ENCODE measurements around the gene SKP2.
"Not testable (repeated sequence)": the region's sequence is repeated elsewhere in the genome, so short reads cannot be mapped to it uniquely, and the experiment has no call there.

The SKP2 gene

DNA sequence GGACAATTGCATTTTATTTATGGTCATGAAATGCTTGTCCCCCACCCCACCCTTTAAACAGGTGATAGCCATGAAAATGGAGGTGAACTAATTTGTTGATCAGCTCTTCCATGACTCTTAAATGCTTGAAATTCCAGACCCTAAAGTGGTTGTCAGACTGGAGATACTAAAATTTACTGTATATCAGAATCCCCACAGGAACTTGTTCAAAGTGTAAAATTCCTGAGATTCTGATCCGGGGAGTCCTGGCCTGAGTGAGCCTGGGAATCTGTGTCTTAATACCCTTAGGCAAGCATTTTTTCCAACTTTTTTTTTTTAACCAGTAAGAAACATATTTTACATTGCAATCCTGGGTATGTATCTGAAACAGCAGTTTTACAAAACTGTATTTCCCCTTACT lies 4.7 kb downstream of the SKP2 start:
- DNase-seq (ENCODE audit: low spot score): no peak

GRCh38 chr5:36158144-36158543 lies 6.2 kb downstream of the SKP2 start:
- no peak for DNase-seq (ENCODE audit: low spot score)

- no peak for DNase-seq (ENCODE audit: low spot score)
Measured at GRCh38 chr5:36160617-36161016, 8.7 kb downstream of the SKP2 start.

- DNase-seq (ENCODE audit: low spot score): no peak
Measured at GRCh38 chr5:36161361-36161760, 9.4 kb downstream of the SKP2 start.

DNA sequence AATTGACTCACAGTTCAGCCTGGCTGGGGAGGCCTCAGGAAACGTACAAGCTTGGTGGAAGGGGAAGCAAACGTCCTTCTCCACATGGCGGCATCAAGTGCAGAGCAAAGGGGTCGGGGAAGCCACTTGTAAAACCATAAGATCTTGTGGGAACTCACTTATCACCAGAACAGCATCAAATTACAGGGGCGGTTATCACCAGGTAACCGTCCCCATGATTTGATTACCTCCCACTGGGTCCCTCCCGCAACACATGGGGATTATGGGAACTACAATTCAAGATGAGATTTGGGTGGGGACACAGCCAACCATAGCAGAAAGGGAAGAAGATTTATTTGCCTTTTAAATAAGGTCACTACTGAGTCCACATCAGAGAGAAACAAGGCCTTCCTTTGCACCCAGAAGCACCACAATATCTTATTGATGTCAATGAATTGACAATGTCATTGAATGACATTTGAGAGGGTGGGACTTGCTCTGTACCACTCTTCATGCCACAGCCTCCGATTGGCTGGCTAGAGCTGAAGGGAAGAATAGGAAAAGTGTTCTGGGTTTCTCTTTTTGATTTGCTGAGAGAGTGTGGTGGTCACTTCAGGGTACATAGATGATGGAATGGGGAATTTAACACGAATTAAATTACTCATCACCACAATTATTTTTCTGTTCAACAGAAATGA lies 11.0 kb downstream of the SKP2 start:
- DNase-seq (ENCODE audit: low spot score): no peak

DNA sequence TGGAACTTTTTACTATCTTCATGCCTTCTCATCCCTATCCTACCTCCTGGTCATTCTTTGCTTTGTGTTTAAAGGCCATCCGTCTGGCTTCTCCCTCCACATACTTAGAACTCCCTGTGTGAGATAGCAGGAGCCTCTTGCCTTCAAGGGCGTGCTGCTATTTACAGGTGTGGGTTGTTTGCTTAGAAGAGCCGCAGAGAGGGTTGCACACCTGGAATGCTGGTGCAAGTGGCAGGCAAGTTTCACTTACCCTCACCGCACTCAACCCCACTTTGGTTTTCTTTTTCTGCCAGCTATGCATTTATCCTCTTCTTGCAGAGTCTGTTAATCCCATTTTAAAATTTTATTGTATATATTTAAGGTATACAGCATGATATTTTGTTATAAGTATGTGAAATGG lies 12.6 kb downstream of the SKP2 start:
- no peak for DNase-seq (ENCODE audit: low spot score)

GRCh38 chr5:36168737-36169136 lies 16.8 kb downstream of the SKP2 start:
- no peak for DNase-seq (ENCODE audit: low spot score)

- no peak for DNase-seq (ENCODE audit: low spot score)
Measured at GRCh38 chr5:36170832-36171424, 19.0 kb downstream of the SKP2 start.

DNA sequence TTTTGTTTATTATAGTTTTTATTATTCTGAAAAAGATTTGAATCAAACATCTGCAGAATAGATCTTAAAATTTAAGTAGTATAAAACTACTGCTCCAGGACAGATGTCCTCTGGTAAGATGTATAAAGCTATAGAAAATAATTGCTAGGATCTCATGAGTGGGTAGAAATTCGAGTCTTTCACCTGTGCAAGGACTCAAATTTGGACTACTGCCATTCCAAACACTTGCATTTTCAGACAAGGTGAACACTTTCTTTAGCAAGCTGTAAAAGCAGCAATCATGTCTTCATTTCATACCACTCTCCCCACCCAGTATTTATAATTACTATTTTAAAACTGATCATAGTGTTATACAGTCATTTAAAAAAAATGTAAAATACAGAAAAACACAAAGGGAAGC lies 20.7 kb downstream of the SKP2 start:
- no peak for DNase-seq (ENCODE audit: low spot score)

- DNase-seq (ENCODE audit: low spot score): no peak
Measured at GRCh38 chr5:36173426-36173825, 21.5 kb downstream of the SKP2 start.

DNA sequence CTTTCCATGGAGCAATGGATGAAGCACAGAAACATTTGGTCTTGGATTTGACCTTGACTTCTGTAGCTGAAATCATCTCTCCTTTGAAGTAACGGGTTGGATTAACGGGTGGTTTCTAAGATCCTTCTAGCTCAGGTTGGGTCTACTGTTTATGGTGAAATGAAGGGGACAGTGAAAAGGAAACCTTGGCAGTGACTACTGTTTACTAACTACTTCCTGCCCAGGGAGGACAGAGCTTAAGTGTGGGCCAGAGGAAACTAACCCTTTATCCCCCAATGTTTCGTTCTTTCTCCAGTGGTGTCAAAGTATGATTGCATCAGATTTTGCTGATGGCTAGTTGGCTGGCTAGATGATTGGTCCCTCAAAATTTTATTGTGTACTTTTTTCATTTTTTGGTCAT lies 22.2 kb downstream of the SKP2 start:
- no peak for DNase-seq (ENCODE audit: low spot score)

GRCh38 chr5:36175043-36175442 lies 23.1 kb downstream of the SKP2 start:
- DNase-seq (ENCODE audit: low spot score): no peak

GRCh38 chr5:36177154-36177553 lies 25.2 kb downstream of the SKP2 start:
- DNase-seq (ENCODE audit: low spot score): no peak

DNA sequence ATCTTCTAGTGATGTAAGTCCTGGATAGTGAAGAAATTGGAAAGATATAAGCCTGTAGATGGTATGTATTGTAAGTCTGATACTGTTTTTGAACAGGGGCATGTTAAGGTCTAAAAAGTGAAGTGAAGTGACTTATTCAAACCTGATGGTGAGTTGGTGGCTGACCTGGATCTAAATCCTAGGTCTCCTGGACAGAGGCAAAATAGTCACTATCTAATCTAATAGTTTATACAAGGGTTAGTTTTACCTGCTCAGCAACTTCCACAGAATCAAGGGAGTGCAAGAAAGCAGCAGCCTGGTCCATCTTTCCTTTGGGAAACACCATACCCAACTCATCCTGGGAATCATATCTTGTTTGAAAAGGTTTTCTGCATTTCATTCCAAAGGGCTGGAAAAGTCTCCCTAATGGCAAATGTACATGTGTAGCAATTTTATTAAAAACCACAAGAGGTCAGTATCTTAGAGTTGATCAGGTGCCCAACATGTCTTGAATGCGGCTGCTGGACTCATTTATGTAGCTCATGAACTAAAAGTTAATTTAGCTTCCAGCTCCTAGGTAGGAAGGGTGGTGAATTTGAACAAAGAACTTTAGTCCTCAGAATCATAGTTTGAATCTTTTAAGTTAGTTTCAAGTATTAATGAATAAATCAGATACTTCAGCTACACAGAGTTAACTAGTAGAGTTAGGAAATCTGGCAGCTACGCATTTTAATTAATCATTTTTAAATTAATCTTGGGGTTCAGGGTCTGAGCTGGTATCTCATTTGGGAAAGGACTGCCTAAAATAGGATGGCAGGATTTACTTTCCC lies 26.0 kb downstream of the SKP2 start:
- DNase-seq (ENCODE audit: low spot score): peak; percentile 5

DNA sequence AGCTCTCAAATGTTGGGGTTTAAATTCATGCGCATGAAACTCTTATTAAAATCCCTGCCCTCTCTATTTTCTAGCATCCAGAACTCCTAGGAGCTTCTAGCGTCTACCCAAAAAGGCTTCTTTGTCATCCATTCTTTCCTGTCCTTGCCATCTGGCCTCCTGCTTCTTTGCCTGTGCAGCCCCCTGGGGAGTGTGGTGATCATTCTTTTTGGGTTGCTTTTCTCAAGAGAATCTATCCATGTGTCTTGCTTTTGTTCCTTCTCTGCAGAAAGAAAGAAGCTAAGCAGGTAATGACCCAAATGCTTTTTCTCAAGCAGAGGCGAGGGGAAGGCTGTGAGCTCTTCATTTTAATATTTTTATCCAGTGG lies 26.6 kb downstream of the SKP2 start:
- no peak for DNase-seq (ENCODE audit: low spot score)

DNA sequence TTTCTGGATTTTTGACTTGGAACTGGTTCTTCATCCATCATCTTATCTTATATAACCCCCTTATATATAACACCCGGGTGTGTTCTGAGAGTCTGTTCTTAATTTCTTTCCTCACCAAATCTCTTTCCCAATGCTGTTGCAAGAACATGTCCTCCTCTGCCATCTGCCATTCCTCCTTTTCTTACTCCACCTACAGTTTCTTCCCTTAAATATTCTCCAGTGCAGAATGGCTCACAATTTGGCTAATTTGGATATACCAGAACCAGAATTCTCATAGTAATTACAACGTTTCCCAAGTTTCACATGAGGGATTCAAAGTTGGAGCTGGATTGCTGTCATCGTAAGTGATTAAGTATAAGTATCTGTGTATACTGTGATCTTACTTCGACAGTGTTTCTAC lies 28.0 kb downstream of the SKP2 start:
- DNase-seq (ENCODE audit: low spot score): no peak

GRCh38 chr5:36180556-36181350 lies 28.8 kb downstream of the SKP2 start:
- DNase-seq (ENCODE audit: low spot score): no peak

DNA sequence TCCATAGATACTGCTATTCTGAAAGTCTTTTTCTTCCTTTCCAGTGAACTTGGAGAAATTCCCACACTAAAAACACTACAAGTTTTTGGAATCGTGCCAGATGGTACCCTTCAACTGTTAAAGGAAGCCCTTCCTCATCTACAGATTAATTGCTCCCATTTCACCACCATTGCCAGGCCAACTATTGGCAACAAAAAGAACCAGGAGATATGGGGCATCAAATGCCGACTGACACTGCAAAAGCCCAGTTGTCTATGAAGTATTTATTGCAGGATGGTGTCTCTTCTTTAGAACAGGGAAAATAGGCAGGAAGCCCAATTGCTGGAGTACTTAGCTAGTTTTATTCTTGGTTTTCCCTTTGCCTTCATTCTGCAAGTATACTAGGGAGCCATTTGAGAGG lies 29.9 kb downstream of the SKP2 start:
- no peak for DNase-seq (ENCODE audit: low spot score)

DNA sequence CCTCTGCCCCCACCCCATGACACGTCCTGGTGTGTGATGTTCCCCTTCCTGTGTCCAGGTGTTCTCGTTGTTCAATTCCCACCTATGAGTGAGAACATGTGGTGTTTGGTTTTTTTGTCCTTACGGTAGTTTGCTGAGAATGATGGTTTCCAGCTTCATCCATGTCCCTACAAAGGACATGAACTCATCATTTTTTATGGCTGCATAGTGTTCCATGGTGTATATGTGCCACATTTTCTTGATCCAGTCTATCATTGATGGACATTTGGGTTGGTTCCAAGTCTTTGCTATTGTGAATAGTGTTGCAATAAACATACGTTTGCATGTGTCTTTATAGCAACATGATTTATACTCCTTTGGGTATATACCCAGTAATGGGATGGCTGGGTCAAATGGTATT lies 32.5 kb downstream of the SKP2 start:
- not testable (repeated sequence) for DNase-seq (ENCODE audit: low spot score)

- no peak for DNase-seq (ENCODE audit: low spot score)
Measured at GRCh38 chr5:36193746-36194145, 41.8 kb downstream of the SKP2 start.

DNA sequence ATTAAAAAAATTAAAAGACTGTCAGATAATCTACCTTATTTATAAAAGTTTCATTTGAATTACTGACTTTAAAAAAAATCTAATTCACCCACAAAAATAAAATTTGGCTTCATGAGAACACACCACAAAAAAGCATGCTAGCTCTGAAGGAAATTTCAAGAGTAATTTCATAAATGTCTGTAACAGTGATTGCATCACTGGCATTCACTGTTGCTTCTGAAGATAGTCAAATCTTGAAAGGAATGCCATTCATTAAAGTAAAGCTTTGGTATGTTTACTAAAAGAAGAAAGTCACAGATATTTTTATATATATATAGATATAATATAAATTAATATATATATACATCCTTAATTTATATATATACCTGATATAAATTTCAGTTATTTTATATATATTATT lies 46.4 kb downstream of the SKP2 start:
- no peak for DNase-seq (ENCODE audit: low spot score)

- DNase-seq (ENCODE audit: low spot score): not testable (repeated sequence)
Measured at GRCh38 chr5:36198783-36199182, 46.9 kb downstream of the SKP2 start.

DNA sequence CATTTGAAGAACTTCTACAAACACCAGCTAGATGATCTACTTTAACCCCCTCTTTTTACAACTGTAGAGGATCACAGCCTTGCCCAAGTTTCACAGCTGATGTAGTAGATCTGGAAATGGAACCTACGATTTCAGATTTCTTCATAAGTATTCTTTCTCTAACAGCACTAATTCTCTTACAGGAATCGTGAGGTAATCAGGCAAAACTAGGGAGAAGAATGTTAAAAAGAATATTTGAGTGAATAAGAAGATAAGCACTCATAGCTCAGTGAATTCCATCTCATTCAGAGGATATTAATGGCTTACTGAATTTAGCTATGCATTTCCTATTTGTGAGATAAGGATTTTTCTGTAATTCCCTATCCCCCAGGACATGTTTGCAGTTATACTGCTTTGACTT lies 47.7 kb downstream of the SKP2 start:
- DNase-seq (ENCODE audit: low spot score): no peak

All from germinal center (tissue), 1 donor.